Measurements from ENCODE around the gene AFF3.

DNA sequence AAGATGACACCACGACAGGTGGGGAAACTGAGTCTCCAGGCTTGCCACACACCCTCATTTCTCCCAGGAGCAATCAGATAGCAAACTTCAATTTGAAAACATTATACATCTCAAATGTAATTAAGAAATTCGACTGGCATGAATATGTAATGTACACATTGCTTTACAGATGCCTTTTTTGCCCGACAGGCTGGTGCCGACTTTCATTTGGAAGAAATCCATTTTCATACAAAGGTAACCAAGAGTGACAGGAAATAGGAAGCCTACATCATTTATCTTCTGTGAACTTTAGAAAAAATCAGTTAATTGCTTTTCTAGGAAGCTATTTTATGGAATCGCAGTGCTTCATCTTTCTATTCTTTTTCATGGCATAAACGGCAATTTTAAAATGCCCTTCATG is 140.3 kb downstream of the AFF3 start:
- no peak for TF ChIP-seq TAF1 (IDR thresholded peaks at IDR 0.05; ENCODE audit: borderline replicate concordance, insufficient read depth, low read length)
- no peak for TF ChIP-seq POLR2AphosphoS5 (IDR thresholded peaks at IDR 0.05; ENCODE audit: low read depth, low read length)
- TF ChIP-seq REST (IDR thresholded peaks at IDR 0.05; ENCODE audit: insufficient read depth in 1 of 2, low read depth in 2 of 2, low read length in 2 of 2): no peak
- no peak for TF ChIP-seq SIN3A (IDR thresholded peaks at IDR 0.05; ENCODE audit: borderline replicate concordance, insufficient read depth, low read length)

Data from PFSK-1 (cell line).